ENCODE measurements around the gene CFTR.
"Not testable (repeated sequence)": the region's sequence is repeated elsewhere in the genome, so short reads cannot be mapped to it uniquely, and the experiment has no call there.

Gene CFTR

DNA sequence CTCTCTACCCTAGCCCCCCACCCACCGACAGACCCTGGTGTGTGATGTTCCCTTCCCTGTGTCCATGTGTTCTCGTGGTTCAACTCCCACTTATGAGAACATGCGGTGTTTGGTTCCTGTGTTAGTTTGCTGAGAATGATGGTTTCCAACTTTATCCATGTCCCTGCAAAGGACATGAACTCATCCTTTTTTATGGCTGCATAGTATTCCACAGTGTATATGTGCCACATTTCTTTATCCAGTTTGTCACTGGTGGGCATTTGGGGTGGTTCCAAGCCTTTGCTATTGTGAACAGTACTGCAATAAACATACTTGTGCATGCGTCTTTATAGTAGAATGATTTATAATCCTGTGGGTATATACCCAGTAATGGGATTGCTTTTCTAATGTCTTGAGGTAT is 228.3 kb downstream of the CFTR start:
- H2BK120ac ChIP-seq (ENCODE audit: low read depth, low read length); H2AK5ac ChIP-seq (ENCODE audit: low read length); H3K36me3 ChIP-seq (ENCODE audit: control insufficient read depth, insufficient read depth, low read length); H2BK15ac ChIP-seq (replicated peaks; ENCODE audit: low read depth); H3K23ac ChIP-seq (ENCODE audit: low read length); DNase-seq; H3K27me3 ChIP-seq (ENCODE audit: insufficient read depth, low read length, poor library complexity); H3K79me1 ChIP-seq (ENCODE audit: low read length); H3K4me2 ChIP-seq (ENCODE audit: low read length); H3K79me2 ChIP-seq (ENCODE audit: control insufficient read depth, insufficient read depth, low read length); H3K4me1 ChIP-seq (ENCODE audit: control insufficient read depth, low read depth, low read length); H2BK5ac ChIP-seq (ENCODE audit: low read length); H4K5ac ChIP-seq (ENCODE audit: low read length); H3K4ac ChIP-seq (ENCODE audit: low read depth, low read length); H4K8ac ChIP-seq (ENCODE audit: low read depth, low read length); H3K56ac ChIP-seq (ENCODE audit: low read length); H3K9ac ChIP-seq (ENCODE audit: low read length); H3K4me3 ChIP-seq (ENCODE audit: low read length); H3K18ac ChIP-seq (ENCODE audit: low read length); H3K27ac ChIP-seq (ENCODE audit: low read depth, low read length): not testable (repeated sequence)
- WGBS (ENCODE audit: extremely low coverage, insufficient coverage, low lambda C conversion rate): no CpG with 5 or more reads among the region's 4 CpGs

- H4K5ac ChIP-seq (ENCODE audit: low read length): no peak overlapping the region
- H3K4me1 ChIP-seq (ENCODE audit: control insufficient read depth, low read depth, low read length): no peaks in the 10 kb centered on the region
- WGBS (ENCODE audit: extremely low coverage, insufficient coverage, low lambda C conversion rate): no CpG with 5 or more reads among the region's 1 CpG
Observed at GRCh38 chr7:117711556-117711955, 231.7 kb downstream of the CFTR start.

GRCh38 chr7:117715784-117716445 is 236.1 kb downstream of the CFTR start:
- Histone ChIP-seq H3K4me2 (ENCODE audit: low read length) (no peak overlapping the region), H3K79me1 (ENCODE audit: low read length) (no peaks in the 10 kb centered on the region), H3K4me3 (ENCODE audit: low read length) (no peak overlapping the region), H4K5ac (ENCODE audit: low read length) (no peak overlapping the region), H3K36me3 (ENCODE audit: control insufficient read depth, insufficient read depth, low read length) (no peaks in the 10 kb centered on the region), H3K56ac (ENCODE audit: low read length) (no peak overlapping the region), H3K4me1 (ENCODE audit: control insufficient read depth, low read depth, low read length) (no peaks in the 10 kb centered on the region), H3K9ac (ENCODE audit: low read length) (no peak overlapping the region), H2BK5ac (ENCODE audit: low read length) (no peak overlapping the region), H2BK15ac (replicated peaks; ENCODE audit: low read depth) (no peak overlapping the region), H3K4ac (ENCODE audit: low read depth, low read length) (no peak overlapping the region), H4K8ac (ENCODE audit: low read depth, low read length) (no peak overlapping the region), H3K27me3 (ENCODE audit: insufficient read depth, low read length, poor library complexity) (no peaks in the 10 kb centered on the region), H2AK5ac (ENCODE audit: low read length) (no peak overlapping the region), H3K27ac (ENCODE audit: low read depth, low read length) (no peak overlapping the region), H2BK120ac (ENCODE audit: low read depth, low read length) (no peak overlapping the region), H3K79me2 (ENCODE audit: control insufficient read depth, insufficient read depth, low read length) (no peaks in the 10 kb centered on the region), H3K23ac (ENCODE audit: low read length) (no peak overlapping the region), H3K18ac (ENCODE audit: low read length) (no peak overlapping the region)
- WGBS (ENCODE audit: extremely low coverage, insufficient coverage, low lambda C conversion rate): no CpG with 5 or more reads among the region's 3 CpGs
- DNase-seq: peak; percentile 81

More at GRCh38 chr7:117711556-117711955, 231.7 kb downstream of the CFTR start:
- H3K23ac ChIP-seq (ENCODE audit: low read length): no peak overlapping the region
- H3K79me2 ChIP-seq (ENCODE audit: control insufficient read depth, insufficient read depth, low read length): no peaks in the 10 kb centered on the region
- no peak overlapping the region for H3K56ac ChIP-seq (ENCODE audit: low read length)
- H3K18ac ChIP-seq (ENCODE audit: low read length): no peak overlapping the region
- no peak for DNase-seq
- H3K36me3 ChIP-seq (ENCODE audit: control insufficient read depth, insufficient read depth, low read length): no peaks in the 10 kb centered on the region
- no peak overlapping the region for H3K4ac ChIP-seq (ENCODE audit: low read depth, low read length)
- H2BK120ac ChIP-seq (ENCODE audit: low read depth, low read length): no peak overlapping the region
- no peak overlapping the region for H3K4me3 ChIP-seq (ENCODE audit: low read length)
- H3K9ac ChIP-seq (ENCODE audit: low read length): no peak overlapping the region
- H4K8ac ChIP-seq (ENCODE audit: low read depth, low read length): no peak overlapping the region
- H3K27me3 ChIP-seq (ENCODE audit: insufficient read depth, low read length, poor library complexity): no peaks in the 10 kb centered on the region
- H3K79me1 ChIP-seq (ENCODE audit: low read length): no peaks in the 10 kb centered on the region
- H2BK15ac ChIP-seq (replicated peaks; ENCODE audit: low read depth): no peak overlapping the region
- H3K27ac ChIP-seq (ENCODE audit: low read depth, low read length): no peak overlapping the region
- no peak overlapping the region for H2BK5ac ChIP-seq (ENCODE audit: low read length)
- no peak overlapping the region for H2AK5ac ChIP-seq (ENCODE audit: low read length)
- H3K4me2 ChIP-seq (ENCODE audit: low read length): no peak overlapping the region

DNA sequence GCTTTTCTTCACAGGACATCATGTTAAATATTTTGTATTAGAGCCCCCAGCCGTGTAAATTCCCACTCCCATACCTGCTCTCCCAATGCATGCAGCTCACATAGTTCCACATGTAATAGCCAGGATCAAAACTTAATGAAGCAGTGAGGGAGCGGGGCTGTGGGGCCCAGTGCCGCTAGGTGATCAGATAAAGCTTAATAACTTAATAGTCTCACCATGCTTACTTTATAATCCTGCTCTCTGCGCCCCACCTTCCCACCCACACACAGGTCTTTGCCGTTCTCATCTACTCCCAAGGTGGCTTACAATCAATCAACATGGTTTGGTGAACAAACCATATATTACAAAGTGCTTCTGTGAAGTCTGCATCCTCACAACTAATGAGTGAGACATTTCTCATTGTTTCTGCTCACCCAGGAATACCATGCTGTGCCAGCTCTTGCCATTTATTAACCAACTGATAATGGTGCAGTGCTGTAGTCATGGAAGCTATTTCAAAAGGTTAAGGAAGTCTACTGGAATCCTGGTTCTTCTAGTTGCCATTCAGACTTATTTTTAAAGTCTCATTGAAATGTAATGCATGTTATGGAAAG is 237.0 kb downstream of the CFTR start:
- H3K18ac ChIP-seq (ENCODE audit: low read length): no peak overlapping the region
- H3K4me3 ChIP-seq (ENCODE audit: low read length): no peak overlapping the region
- H4K8ac ChIP-seq (ENCODE audit: low read depth, low read length): no peak overlapping the region
- H3K4ac ChIP-seq (ENCODE audit: low read depth, low read length): no peak overlapping the region
- H2BK120ac ChIP-seq (ENCODE audit: low read depth, low read length): no peak overlapping the region
- no peak overlapping the region for H2AK5ac ChIP-seq (ENCODE audit: low read length)
- WGBS (ENCODE audit: extremely low coverage, insufficient coverage, low lambda C conversion rate): no CpG with 5 or more reads among the region's 5 CpGs
- no peak overlapping the region for H2BK5ac ChIP-seq (ENCODE audit: low read length)
- H3K36me3 ChIP-seq (ENCODE audit: control insufficient read depth, insufficient read depth, low read length): no peaks in the 10 kb centered on the region
- H3K9ac ChIP-seq (ENCODE audit: low read length): no peak overlapping the region
- H3K4me1 ChIP-seq (ENCODE audit: control insufficient read depth, low read depth, low read length): no peaks in the 10 kb centered on the region
- H4K5ac ChIP-seq (ENCODE audit: low read length): no peak overlapping the region
- H3K23ac ChIP-seq (ENCODE audit: low read length): no peak overlapping the region
- DNase-seq: no peak
- no peaks in the 10 kb centered on the region for H3K27me3 ChIP-seq (ENCODE audit: insufficient read depth, low read length, poor library complexity)
- H3K27ac ChIP-seq (ENCODE audit: low read depth, low read length): no peak overlapping the region
- H3K79me2 ChIP-seq (ENCODE audit: control insufficient read depth, insufficient read depth, low read length): no peaks in the 10 kb centered on the region
- H3K56ac ChIP-seq (ENCODE audit: low read length): no peak overlapping the region
- H2BK15ac ChIP-seq (replicated peaks; ENCODE audit: low read depth): no peak overlapping the region
- no peak overlapping the region for H3K4me2 ChIP-seq (ENCODE audit: low read length)
- H3K79me1 ChIP-seq (ENCODE audit: low read length): no peaks in the 10 kb centered on the region

GRCh38 chr7:117717357-117717756 is 237.5 kb downstream of the CFTR start:
- Histone ChIP-seq H2BK15ac (replicated peaks; ENCODE audit: low read depth) (no peak overlapping the region), H2BK5ac (ENCODE audit: low read length) (no peak overlapping the region), H4K5ac (ENCODE audit: low read length) (no peak overlapping the region), H2AK5ac (ENCODE audit: low read length) (no peak overlapping the region), H3K79me2 (ENCODE audit: control insufficient read depth, insufficient read depth, low read length) (no peaks in the 10 kb centered on the region), H3K56ac (ENCODE audit: low read length) (no peak overlapping the region), H3K23ac (ENCODE audit: low read length) (no peak overlapping the region), H3K79me1 (ENCODE audit: low read length) (no peaks in the 10 kb centered on the region), H3K18ac (ENCODE audit: low read length) (no peak overlapping the region), H3K36me3 (ENCODE audit: control insufficient read depth, insufficient read depth, low read length) (no peaks in the 10 kb centered on the region), H3K27me3 (ENCODE audit: insufficient read depth, low read length, poor library complexity) (no peaks in the 10 kb centered on the region), H3K4ac (ENCODE audit: low read depth, low read length) (no peak overlapping the region), H3K4me3 (ENCODE audit: low read length) (no peak overlapping the region), H3K27ac (ENCODE audit: low read depth, low read length) (no peak overlapping the region), H2BK120ac (ENCODE audit: low read depth, low read length) (no peak overlapping the region), H3K4me2 (ENCODE audit: low read length) (no peak overlapping the region), H3K9ac (ENCODE audit: low read length) (no peak overlapping the region), H3K4me1 (ENCODE audit: control insufficient read depth, low read depth, low read length) (no peaks in the 10 kb centered on the region), H4K8ac (ENCODE audit: low read depth, low read length) (no peak overlapping the region)
- DNase-seq: no peak
- WGBS (ENCODE audit: extremely low coverage, insufficient coverage, low lambda C conversion rate): no CpG with 5 or more reads among the region's 2 CpGs
